Kidney epithelial cell (primary cell): ENCODE results near the gene LRRC52. TPM values are rescaled to one million over a fixed set of nuclear protein-coding genes. Genes with fewer than 3 reads are reported as not detected.

Experiments
- DNase-seq: peaks from one replicate; pipeline ENCODE4 v3.0.0-alpha.2; 2010; ENCODE audit warnings: low read depth
- H3K27me3 ChIP-seq: 2 replicates; pipeline ENCODE4 v1.6.0; 2011; ENCODE audit warnings: low read length; ENCODE audit not compliant: control insufficient read depth, insufficient read depth
- H3K36me3 ChIP-seq: 2 replicates; pipeline ENCODE4 v1.5.1; 2011; ENCODE audit warnings: low read length; ENCODE audit not compliant: control insufficient read depth, insufficient read depth
- H3K4me3 ChIP-seq: 2 replicates; pipeline ENCODE4 v1.5.1; 2011; ENCODE audit warnings: low read depth, mild to moderate bottlenecking, control low read depth, low read length
- CTCF ChIP-seq: IDR thresholded peaks from 2 replicates; pipeline ENCODE4 v1.5.1; 2011; ENCODE audit warnings: mild to moderate bottlenecking, moderate library complexity, low read length, control low read depth, inconsistent platforms; ENCODE audit not compliant: insufficient read depth, poor library complexity, severe bottlenecking
- total RNA-seq: library from RNA; depleted of rRNA; stranded (reverse); fragments of >200 nt; gene quantifications from 2 replicates; pipeline ENCODE4 v1.2.3, GENCODE V29; 2015

LRRC52 gene
- total RNA-seq, 1 donor from 2014 or later, result not detected

DNA sequence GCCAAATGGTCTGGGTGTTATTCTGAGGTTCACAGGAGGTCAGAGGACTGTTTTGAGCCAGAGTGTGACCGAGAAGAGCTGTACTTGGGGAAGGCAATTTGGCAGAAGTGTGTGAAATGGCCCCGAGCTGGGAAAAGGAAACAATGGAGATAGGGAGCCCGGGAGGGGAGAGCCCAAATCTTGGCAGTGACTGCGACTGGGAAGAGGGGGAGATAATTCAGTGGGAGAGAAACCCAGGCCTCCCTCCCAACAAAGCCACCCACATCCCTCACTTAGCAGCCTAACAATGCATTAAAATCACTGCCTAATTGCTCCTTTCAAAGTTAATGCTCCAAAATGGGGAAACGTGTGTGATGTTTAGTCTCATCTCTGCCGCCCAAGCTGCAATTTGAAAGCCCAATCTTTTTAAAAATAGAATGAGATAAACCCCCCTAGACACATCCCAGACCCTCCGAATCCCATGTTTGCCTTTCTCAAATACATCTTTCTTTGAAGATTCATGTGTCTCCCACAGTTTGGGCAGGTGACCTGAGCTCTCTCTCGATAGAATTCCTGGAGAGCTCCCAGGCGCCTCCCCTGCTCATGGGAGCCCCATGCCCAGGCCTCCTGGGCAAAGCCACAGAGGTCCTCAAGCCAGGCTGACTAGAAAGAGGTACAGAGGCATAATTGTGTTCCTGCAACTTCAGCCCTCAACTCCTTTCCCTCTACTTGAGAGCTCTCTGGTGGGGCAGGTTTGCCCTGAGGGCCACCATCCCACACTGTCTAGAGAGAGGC, 17.3 kb downstream of the LRRC52 start:
- no peak for DNase-seq
- TF ChIP-seq CTCF, result no peak
- Histone ChIP-seq H3K27me3 (no peaks in the 10 kb centered on the region), H3K4me3 (no peak overlapping the region), H3K36me3 (no peaks in the 10 kb centered on the region)

DNA sequence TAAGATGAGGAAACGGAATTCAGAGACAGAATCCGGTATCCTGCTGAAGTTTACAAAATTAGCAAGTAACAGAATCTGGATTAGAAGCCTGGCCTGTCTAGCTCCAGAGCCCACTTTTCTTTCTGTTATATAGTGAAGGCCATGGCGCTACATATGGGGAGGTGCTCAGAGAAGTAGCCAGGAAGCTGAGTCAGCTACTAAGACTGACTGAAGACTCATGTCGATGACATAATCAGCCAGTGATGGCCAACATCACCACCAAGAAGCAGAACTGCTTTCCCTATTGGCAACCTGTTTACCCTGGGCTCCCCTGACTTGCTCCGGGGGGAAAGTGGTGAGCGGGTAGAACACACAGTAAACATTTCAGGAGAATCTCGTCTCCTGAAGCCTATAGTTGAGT, 18.8 kb downstream of the LRRC52 start:
- Histone ChIP-seq H3K36me3 (no peaks in the 10 kb centered on the region), H3K27me3 (no peaks in the 10 kb centered on the region), H3K4me3 (no peak overlapping the region)
- TF ChIP-seq CTCF, result no peak
- no peak for DNase-seq

DNA sequence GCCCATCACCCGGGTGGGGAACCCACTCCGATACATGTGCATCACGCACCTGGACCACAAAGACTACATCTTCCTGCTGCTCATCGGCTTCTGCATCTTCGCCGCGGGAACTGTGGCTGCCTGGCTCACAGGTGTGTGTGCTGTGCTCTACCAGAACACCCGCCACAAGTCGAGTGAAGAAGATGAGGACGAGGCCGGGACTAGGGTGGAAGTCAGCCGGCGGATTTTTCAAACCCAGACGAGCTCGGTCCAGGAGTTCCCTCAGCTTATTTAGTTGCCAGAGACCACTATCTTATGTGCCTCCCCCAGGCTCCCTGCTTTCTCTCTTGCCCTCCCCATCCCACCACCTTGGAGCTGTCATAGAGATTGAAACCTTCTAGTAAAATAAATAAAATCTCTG, 19.8 kb downstream of the LRRC52 start:
- H3K4me3 ChIP-seq, result no peak overlapping the region
- no peak for TF ChIP-seq CTCF
- no peaks in the 10 kb centered on the region for H3K36me3 ChIP-seq
- DNase-seq, result no peak
- H3K27me3 ChIP-seq, result no peaks in the 10 kb centered on the region

DNA sequence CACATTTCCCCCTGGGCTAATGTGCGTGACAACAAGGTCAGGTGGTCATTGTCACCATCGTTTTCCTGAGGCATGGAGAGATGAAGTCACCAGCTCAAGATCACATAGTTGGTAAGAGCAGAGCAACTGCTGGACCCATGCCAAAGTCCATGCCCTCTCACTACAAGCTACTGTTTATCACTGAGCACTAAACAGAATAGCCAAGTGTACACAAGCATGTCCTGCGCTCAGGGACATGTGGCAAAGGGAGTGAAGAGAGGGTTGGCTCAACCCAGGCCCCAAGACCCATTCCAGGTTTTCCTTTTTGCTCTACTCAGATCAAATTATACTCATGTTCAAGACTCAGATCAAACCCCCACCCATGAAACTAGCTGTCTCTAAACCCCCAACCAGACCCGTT, 20.8 kb downstream of the LRRC52 start:
- Histone ChIP-seq H3K4me3 (no peak overlapping the region), H3K36me3 (no peaks in the 10 kb centered on the region), H3K27me3 (no peaks in the 10 kb centered on the region)
- no peak for DNase-seq
- TF ChIP-seq CTCF, result no peak

- no peaks in the 10 kb centered on the region for H3K27me3 ChIP-seq
- DNase-seq, result no peak
- no peak for TF ChIP-seq CTCF
- no peaks in the 10 kb centered on the region for H3K36me3 ChIP-seq
- no peak overlapping the region for H3K4me3 ChIP-seq
Observed at GRCh38 chr1:165565751-165566490, 22.1 kb downstream of the LRRC52 start.
